Muscle layer of duodenum (tissue), 2 donors: ENCODE data around the gene PON3.

ENCODE experiments used
- H3K27ac ChIP-seq: one replicate; pipeline ENCODE4 v1.7.0; 2013; ENCODE audit warnings: mild to moderate bottlenecking, low read length
- H3K27me3 ChIP-seq: one replicate; pipeline ENCODE4 v1.7.0; 2013; ENCODE audit warnings: low read depth, mild to moderate bottlenecking, control low read depth, low read length
- H3K36me3 ChIP-seq, 2 donors: one replicate each; pipeline ENCODE4 v1.7.0; 2013; ENCODE audit warnings: low read length in 2 of 2, control low read depth in 1 of 2, mild to moderate bottlenecking in 1 of 2; ENCODE audit not compliant: insufficient read depth in 2 of 2, control insufficient read depth in 1 of 2
- H3K4me1 ChIP-seq, 2 donors: one replicate each; pipeline ENCODE4 v1.7.0; 2013; ENCODE audit warnings: low read length in 2 of 2, mild to moderate bottlenecking in 2 of 2, control low read depth in 1 of 2, moderate library complexity in 1 of 2; ENCODE audit not compliant: insufficient read depth in 2 of 2, control insufficient read depth in 1 of 2
- H3K4me3 ChIP-seq, 2 donors: one replicate each; pipeline ENCODE4 v1.7.0; 2013; ENCODE audit warnings: low read length in 2 of 2, low read depth in 1 of 2, mild to moderate bottlenecking in 1 of 2
- H3K9me3 ChIP-seq, 2 donors: one replicate each; pipeline ENCODE4 v1.7.0; 2013; ENCODE audit warnings: low read length in 2 of 2, control low read depth in 1 of 2, mild to moderate bottlenecking in 1 of 2; ENCODE audit not compliant: control insufficient read depth in 1 of 2
- donor health status: healthy.

Gene PON3

GRCh38 chr7:95376632-95377400 is 19.4 kb downstream of the PON3 start:
- H3K4me3 ChIP-seq, result no peak overlapping the region
- H3K36me3 ChIP-seq, result no peaks in the 10 kb centered on the region
- H3K27ac ChIP-seq, result no peak overlapping the region
- H3K4me1 ChIP-seq, result no peaks in the 10 kb centered on the region
- H3K9me3 ChIP-seq, result peaks cover 0 to 4% of the 10 kb centered on the region in 2 donors
- no peaks in the 10 kb centered on the region for H3K27me3 ChIP-seq

DNA sequence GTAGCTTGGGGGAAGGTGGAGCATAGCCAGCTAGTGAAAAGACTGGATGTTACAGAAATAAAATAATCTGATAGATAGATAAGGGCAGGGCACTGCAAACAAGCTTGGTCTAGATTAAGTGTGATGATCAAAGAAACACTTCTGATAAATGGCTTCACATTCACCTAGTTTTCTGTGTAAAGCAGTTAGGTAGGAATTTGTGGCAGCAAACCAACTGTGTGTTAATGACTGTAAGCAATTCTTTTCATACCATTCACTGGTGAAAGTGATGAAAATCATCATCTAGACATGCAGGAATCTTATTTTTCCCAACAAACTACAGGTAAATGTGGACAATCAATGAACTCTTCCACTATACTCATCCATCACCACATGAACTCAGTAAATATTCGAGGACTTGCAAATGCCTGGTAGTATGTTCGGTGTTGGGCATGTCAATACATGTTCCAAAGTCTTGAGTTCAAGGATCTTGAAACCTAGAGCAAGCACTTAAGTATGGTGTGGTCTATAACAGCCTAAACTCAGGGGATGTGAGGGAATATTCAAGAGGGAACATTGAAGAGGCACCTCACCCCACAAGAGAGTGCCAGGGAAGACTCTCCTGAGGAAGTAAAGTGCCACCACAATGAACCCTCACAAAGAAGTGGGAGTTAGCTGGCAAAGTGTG is 20.5 kb downstream of the PON3 start:
- Histone ChIP-seq H3K36me3 (no peaks in the 10 kb centered on the region), H3K9me3 (peaks cover 0 to 4% of the 10 kb centered on the region in 2 donors), H3K4me1 (no peaks in the 10 kb centered on the region), H3K27ac (no peak overlapping the region), H3K27me3 (no peaks in the 10 kb centered on the region), H3K4me3 (no peak overlapping the region)

- no peak overlapping the region for H3K27ac ChIP-seq
- no peaks in the 10 kb centered on the region for H3K36me3 ChIP-seq
- H3K4me3 ChIP-seq, result no peak overlapping the region
- H3K4me1 ChIP-seq, result no peaks in the 10 kb centered on the region
- no peaks in the 10 kb centered on the region for H3K27me3 ChIP-seq
- no peaks in the 10 kb centered on the region for H3K9me3 ChIP-seq
Observed at GRCh38 chr7:95373323-95373722, 22.9 kb downstream of the PON3 start.

DNA sequence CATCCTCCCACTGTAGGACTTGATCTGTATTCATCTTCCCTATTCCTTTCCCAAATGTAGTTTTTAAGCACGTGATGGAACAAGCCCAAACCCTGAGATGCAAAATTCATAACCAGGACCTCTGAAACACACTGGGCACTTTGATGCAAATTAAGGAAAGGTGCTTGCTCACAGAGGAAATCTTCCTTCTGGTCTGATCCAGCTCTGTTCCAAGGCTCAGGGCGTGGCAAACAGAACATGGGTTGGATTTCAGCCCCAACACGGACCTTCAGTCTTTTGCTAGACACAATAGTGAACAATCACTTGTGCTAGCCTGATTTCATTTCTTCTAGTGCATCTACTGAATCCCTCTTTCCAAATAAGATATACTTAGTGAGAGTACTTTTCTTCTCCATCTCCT is 27.9 kb downstream of the PON3 start:
- no peaks in the 10 kb centered on the region for H3K27me3 ChIP-seq
- H3K4me1 ChIP-seq, result no peaks in the 10 kb centered on the region
- no peak overlapping the region for H3K27ac ChIP-seq

DNA sequence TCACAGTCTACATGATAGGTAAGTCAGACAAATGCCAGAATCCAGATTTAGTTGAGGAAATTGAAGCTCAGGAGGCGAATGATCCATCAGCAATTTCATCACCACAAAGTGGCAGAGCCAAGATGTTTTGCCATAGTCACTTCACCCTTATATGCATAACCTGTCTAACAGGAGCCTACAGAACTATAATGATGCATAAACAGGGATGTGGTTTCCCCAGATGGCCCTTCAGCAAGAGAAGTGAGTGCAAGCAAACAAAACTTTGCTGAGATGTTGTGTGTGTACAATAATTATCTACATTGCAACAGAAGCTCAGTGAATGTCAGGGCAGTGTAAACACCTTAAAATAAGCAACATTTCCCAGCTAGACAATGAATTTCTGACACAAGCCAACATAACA is 28.6 kb downstream of the PON3 start:
- H3K27ac ChIP-seq, result no peak overlapping the region
- H3K36me3 ChIP-seq, result no peaks in the 10 kb centered on the region
- H3K4me3 ChIP-seq, result no peak overlapping the region
- H3K27me3 ChIP-seq, result no peaks in the 10 kb centered on the region
- H3K4me1 ChIP-seq, result no peaks in the 10 kb centered on the region
- H3K9me3 ChIP-seq, result no peaks in the 10 kb centered on the region

More for the DNA sequence above, 27.9 kb downstream of the PON3 start:
- no peaks in the 10 kb centered on the region for H3K9me3 ChIP-seq
- no peaks in the 10 kb centered on the region for H3K36me3 ChIP-seq
- H3K4me3 ChIP-seq, result no peak overlapping the region

GRCh38 chr7:95365151-95365550 is 31.0 kb downstream of the PON3 start:
- Histone ChIP-seq H3K27ac (no peak overlapping the region), H3K4me1 (no peaks in the 10 kb centered on the region), H3K36me3 (no peaks in the 10 kb centered on the region), H3K27me3 (no peaks in the 10 kb centered on the region), H3K4me3 (no peak overlapping the region), H3K9me3 (no peaks in the 10 kb centered on the region)

DNA sequence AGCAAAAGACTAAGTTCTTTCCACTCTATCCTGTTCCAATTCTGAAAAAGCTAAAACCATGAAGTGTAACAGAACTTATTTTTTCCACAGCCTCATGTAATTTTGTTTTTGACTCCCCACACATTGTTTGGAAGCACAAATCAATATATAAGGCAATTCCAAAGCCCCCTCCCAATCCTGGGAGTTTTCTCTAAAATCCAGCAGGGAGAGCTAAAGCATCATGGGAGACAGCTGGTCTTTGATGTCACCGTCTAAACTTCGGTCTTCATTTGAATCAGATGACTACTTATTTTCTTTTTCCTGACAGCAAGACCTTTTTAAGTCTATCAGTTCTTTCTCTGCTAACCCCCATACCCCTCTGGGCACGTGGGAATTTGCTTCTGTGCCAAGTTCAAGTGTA is 38.6 kb downstream of the PON3 start:
- H3K9me3 ChIP-seq, result peaks cover 0 to 7% of the 10 kb centered on the region in 2 donors
- no peaks in the 10 kb centered on the region for H3K27me3 ChIP-seq
- no peak overlapping the region for H3K27ac ChIP-seq
- no peaks in the 10 kb centered on the region for H3K4me1 ChIP-seq
- H3K36me3 ChIP-seq, result no peaks in the 10 kb centered on the region
- H3K4me3 ChIP-seq, result no peak overlapping the region

GRCh38 chr7:95342642-95343307 is 53.4 kb downstream of the PON3 start:
- H3K4me1 ChIP-seq, result no peaks in the 10 kb centered on the region
- no peak overlapping the region for H3K4me3 ChIP-seq
- H3K27ac ChIP-seq, result no peak overlapping the region
- no peaks in the 10 kb centered on the region for H3K27me3 ChIP-seq
- no peaks in the 10 kb centered on the region for H3K9me3 ChIP-seq
- H3K36me3 ChIP-seq, result no peaks in the 10 kb centered on the region

- H3K9me3 ChIP-seq, result no peaks in the 10 kb centered on the region
- H3K4me1 ChIP-seq, result no peaks in the 10 kb centered on the region
- H3K27me3 ChIP-seq, result no peaks in the 10 kb centered on the region
- H3K27ac ChIP-seq, result no peak overlapping the region
- H3K36me3 ChIP-seq, result no peaks in the 10 kb centered on the region
- no peak overlapping the region for H3K4me3 ChIP-seq
Observed at GRCh38 chr7:95342029-95342428, 54.1 kb downstream of the PON3 start.

- Histone ChIP-seq H3K4me3 (no peak overlapping the region), H3K27me3 (no peaks in the 10 kb centered on the region), H3K27ac (no peak overlapping the region), H3K36me3 (no peaks in the 10 kb centered on the region), H3K4me1 (no peaks in the 10 kb centered on the region), H3K9me3 (no peaks in the 10 kb centered on the region)
Observed at GRCh38 chr7:95340491-95340890, 55.7 kb downstream of the PON3 start.

DNA sequence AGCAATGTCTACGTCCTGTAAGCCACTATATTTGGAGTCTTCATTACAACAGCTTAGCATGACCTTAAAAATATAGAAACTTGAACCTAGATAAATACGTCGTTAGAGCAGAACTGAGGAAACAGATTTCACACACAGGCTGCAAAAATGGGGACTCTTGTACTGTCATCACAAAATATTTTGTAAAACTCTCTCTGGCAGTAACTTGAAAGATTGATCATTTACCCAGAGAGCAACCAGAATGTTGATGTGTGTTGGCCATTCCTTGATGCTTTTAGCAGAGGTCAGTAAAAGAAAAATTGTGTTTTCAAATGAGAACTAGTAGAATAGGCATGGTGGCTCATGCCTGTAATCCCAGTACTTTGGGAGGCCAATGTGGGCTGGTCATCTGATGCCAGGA is 57.3 kb downstream of the PON3 start:
- Histone ChIP-seq H3K27ac (no peak overlapping the region), H3K4me3 (no peak overlapping the region), H3K27me3 (no peaks in the 10 kb centered on the region), H3K4me1 (no peaks in the 10 kb centered on the region), H3K9me3 (no peaks in the 10 kb centered on the region), H3K36me3 (no peaks in the 10 kb centered on the region)
